CD4-positive, alpha-beta T cell treated with Interleukin-4 for 4 hours (primary cell): ENCODE data around the gene FRMPD1.
"Not testable (repeated sequence)": the region's sequence is repeated elsewhere in the genome, so short reads cannot be mapped to it uniquely, and the experiment has no call there.

Source experiments
- DNase-seq: peaks from one replicate; pipeline ENCODE4 v3.0.0-alpha.2; 2020

Gene FRMPD1

GRCh38 chr9:37650873-37651768 lies at the start of gene FRMPD1:
FRMPD1 (plus strand) TSS chr9:37650954; CDS start chr9:37692642, 41,688 bp downstream.
- peak; percentile 30 for DNase-seq

DNA sequence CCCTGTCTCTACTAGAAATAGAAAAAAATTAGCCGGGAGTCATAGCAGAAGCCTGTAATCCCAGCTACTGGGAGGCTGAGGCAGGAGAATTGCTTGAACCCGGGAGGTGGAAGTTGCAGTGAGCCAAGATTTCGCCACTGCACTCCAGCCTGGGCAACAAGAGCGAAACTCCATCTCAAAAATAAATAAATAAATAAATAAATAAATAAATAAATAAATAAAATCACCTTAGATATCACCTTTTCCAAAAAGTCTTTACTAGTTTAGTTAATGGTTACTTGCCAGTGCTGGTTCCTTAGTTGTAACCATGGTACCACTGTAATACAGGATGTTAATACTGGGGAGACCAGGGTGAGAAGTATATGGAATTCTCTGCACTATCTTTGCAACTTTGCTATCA lies 48.7 kb upstream of the FRMPD1 start:
- DNase-seq = not testable (repeated sequence)

- no peak for DNase-seq
Observed at GRCh38 chr9:37602817-37603216, 47.9 kb upstream of the FRMPD1 start.

GRCh38 chr9:37604296-37604695 lies 46.5 kb upstream of the FRMPD1 start:
- DNase-seq = no peak

- no peak for DNase-seq
Observed at GRCh38 chr9:37608250-37608649, 42.5 kb upstream of the FRMPD1 start.

- DNase-seq = no peak
Observed at GRCh38 chr9:37609735-37610397, 40.9 kb upstream of the FRMPD1 start.

DNA sequence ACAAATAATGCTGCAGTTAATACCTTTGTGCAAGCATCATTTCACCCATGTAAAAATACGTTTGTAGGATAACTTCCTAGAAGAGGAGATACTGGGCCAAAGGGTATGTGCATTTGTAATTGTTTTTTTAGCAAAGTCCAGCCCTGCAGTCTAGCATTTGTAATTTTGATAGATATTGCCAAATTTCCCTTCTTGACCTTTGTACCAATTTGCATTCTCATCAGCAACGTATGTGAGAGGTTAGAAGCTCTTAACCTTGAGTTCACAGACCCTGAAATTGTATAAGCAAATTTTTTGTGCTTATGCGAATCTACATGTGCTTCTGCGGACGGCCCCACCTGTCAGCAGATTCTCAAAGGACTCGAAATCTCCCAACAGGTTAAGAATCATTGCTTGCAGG lies 39.7 kb upstream of the FRMPD1 start:
- DNase-seq = no peak

DNA sequence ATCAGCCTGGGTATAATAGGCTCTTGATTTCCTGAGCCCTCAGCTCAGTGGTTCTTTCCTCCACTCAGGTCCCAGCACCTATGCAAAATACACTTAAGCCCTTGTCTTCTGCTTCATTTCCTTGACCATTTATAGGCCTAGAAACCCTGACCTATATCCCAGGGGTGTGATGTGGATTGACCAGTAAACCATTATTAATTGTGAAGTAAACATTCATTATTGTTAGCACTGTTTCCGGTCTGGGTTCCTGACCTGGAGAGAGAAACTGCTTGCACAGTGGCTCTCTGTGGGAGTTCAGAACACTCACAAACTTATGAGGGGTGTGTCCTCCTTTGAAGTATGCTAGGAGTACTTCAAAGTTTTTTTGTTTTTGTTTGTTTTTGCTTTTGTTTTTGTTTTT lies 38.8 kb upstream of the FRMPD1 start:
- DNase-seq = no peak

DNA sequence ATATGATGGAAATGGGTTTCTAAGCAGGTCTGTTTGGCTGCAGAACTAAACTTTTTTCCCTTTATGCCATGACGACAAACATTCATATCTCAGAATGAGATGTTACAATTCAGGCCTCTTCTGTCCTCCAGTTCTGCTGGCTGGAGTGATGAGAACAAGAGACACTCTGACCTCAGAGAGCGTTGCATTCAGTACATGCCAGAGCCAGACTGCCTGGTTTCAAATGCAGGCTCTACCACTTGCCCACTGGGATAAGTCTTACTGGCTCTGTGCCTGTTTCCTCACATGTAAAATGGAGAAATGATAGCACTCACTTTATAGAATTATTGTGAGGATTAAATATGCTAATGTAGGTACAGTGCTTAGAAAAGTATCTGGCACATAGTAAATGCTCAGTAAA lies 33.6 kb upstream of the FRMPD1 start:
- no peak for DNase-seq

- DNase-seq = no peak
Observed at GRCh38 chr9:37617832-37618231, 32.9 kb upstream of the FRMPD1 start.

DNA sequence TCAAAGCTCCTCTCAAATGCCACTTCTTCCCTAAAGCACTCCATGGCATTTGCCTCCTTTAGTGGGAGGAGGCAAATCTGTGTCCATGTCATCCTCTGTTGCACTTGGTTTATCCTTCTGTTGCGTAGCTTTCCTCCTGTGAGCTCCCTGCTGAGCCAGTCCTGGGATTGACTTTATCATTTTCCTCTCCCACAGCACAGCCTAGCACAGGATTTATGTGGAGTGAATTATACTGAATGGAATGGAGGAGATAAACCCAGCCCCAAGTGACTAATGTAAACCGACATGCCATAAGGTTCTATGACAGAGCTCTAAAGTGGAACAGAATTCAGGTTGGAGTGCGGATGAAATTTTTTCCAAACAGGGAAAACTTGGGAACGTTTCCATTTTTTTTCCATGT lies 31.9 kb upstream of the FRMPD1 start:
- no peak for DNase-seq

- DNase-seq = no peak
Observed at GRCh38 chr9:37619806-37620205, 30.9 kb upstream of the FRMPD1 start.

DNA sequence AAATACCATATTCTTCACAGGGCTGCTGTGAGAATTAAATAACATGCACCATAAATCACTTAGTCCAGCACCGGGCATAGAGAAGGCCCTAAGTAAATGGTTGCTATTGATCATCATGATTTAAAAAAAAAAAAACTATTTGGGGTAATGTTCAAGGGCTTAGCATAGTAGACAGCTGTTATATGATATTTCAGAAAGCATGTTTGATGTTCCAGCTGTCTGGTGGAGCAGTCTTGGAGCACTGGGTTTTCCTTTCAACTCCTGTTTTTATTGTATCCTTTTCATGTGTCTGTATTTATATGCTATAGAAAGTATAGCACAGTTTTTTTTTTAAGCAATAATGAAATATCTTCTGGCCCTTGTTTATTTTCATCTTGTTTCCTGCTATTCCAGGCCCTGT lies 30.4 kb upstream of the FRMPD1 start:
- no peak for DNase-seq

- no peak for DNase-seq
Observed at GRCh38 chr9:37621273-37622121, 29.3 kb upstream of the FRMPD1 start.

GRCh38 chr9:37622462-37622861 lies 28.3 kb upstream of the FRMPD1 start:
- no peak for DNase-seq

DNA sequence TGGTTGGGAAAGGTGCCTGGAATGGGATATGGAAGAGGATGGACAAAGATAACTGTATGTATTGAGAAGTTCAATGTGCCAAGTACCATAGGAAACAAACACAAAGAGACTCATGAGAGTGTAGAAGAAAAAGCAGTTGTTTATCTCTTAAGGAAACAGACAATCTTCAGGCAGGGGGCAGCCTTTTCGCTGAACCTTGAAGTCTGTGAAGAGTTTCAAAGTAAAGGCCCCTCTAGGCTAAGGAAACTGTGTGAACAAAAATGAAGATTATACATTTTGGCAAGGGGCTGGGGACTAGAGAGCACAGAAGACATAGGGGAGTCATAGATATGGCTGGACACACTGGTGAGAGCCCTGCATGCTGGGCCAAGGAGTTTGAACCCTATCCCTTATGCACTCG lies 27.5 kb upstream of the FRMPD1 start:
- DNase-seq = no peak

GRCh38 chr9:37624073-37624472 lies 26.7 kb upstream of the FRMPD1 start:
- no peak for DNase-seq

DNA sequence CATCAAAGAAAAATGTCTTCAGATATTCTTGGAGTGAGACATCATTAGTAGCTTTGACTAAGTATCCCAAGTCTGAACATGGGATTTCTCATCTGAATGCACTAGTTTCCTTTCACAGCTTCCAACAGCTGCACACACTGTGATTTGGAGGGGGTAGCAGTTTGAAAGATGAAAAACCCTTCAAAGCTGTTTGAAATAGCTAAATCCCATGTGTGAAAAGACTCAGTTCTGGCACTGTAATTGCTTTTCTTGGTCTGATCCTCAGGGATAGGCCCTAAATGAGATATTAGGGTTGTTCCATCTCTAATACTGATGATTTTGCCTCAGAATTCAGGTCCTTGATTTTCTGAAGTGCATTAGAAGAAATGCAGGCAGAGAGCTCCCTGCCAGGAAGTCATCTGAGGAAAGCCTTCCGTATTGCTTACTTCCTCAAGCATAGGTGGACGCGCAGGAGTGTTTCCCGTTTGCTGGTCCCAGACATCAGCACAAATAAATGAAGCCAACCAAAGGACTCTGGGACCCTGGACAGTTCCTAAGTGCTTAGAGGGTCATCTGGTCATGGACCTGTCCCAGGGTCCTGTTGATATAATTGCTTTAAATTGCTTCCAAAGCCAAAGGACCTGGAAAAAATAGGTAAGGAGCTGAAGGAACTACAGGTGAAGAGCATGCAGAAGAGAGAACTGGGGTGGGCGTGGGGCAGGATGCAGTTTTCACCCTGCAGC lies 25.6 kb upstream of the FRMPD1 start:
- no peak for DNase-seq

GRCh38 chr9:37625758-37626147 lies 25.0 kb upstream of the FRMPD1 start:
- no peak for DNase-seq

- no peak for DNase-seq
Observed at GRCh38 chr9:37626708-37627292, 24.0 kb upstream of the FRMPD1 start.

DNA sequence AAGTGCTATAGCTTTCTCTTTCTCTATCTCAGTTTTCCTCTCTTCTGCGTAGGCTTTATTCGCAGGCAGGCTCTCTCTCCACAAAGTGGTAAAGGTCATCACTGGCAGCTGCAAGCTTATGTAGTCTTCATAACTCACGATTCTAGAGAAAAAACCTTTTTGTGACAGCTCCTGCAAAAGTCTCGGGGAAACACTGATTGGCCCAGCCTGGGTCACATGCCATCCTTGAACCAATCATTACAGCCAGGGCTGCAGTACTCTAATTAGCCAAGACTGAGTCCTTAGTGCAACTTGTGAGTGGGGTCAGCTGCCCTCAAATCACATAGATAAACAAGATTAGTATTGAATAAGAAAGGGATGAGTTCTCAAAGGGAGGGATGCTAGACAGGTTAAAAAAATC lies 18.3 kb upstream of the FRMPD1 start:
- no peak for DNase-seq

- DNase-seq = no peak
Observed at GRCh38 chr9:37635808-37636207, 14.9 kb upstream of the FRMPD1 start.
